Measurements from ENCODE around the gene LPAR3.

The LPAR3 gene

GRCh38 chr1:84930831-84931230 is 37.8 kb upstream of the LPAR3 start:
- TF ChIP-seq YY1 (IDR thresholded peaks at IDR 0.05; ENCODE audit: insufficient read depth, insufficient read length), result no peak
- no peak for TF ChIP-seq ZNF274 (IDR thresholded peaks at IDR 0.05; ENCODE audit: low read depth, low read length)
- TF ChIP-seq SUZ12 (IDR thresholded peaks at IDR 0.05; ENCODE audit: extremely low read depth, insufficient read depth, insufficient read length), result no peak
- no peak overlapping the region for H3K4me3 ChIP-seq (ENCODE audit: insufficient read length, low read depth)
- no peak overlapping the region for H3K9ac ChIP-seq (ENCODE audit: insufficient read length, low read depth)
- no peaks in the 10 kb centered on the region for H3K4me1 ChIP-seq (ENCODE audit: insufficient read depth, insufficient read length)
- no peaks in the 10 kb centered on the region for H3K27me3 ChIP-seq (ENCODE audit: insufficient read depth, insufficient read length)
- DNase-seq (ENCODE audit: low read depth, low spot score), result no peak
- no peaks in the 10 kb centered on the region for H3K36me3 ChIP-seq (ENCODE audit: insufficient read depth, insufficient read length, low read length)
- H3K9me3 ChIP-seq (ENCODE audit: insufficient read depth, low read length), result no peaks in the 10 kb centered on the region

- TF ChIP-seq SUZ12 (IDR thresholded peaks at IDR 0.05; ENCODE audit: extremely low read depth, insufficient read depth, insufficient read length) (no peak), YY1 (IDR thresholded peaks at IDR 0.05; ENCODE audit: insufficient read depth, insufficient read length) (no peak), ZNF274 (IDR thresholded peaks at IDR 0.05; ENCODE audit: low read depth, low read length) (no peak)
- Histone ChIP-seq H3K4me1 (ENCODE audit: insufficient read depth, insufficient read length) (no peaks in the 10 kb centered on the region), H3K9ac (ENCODE audit: insufficient read length, low read depth) (no peak overlapping the region), H3K36me3 (ENCODE audit: insufficient read depth, insufficient read length, low read length) (no peaks in the 10 kb centered on the region), H3K27me3 (ENCODE audit: insufficient read depth, insufficient read length) (no peaks in the 10 kb centered on the region), H3K9me3 (ENCODE audit: insufficient read depth, low read length) (no peaks in the 10 kb centered on the region), H3K4me3 (ENCODE audit: insufficient read length, low read depth) (no peak overlapping the region)
- no peak for DNase-seq (ENCODE audit: low read depth, low spot score)
Measured at GRCh38 chr1:84930329-84930728, 37.3 kb upstream of the LPAR3 start.

GRCh38 chr1:84929581-84929980 is 36.6 kb upstream of the LPAR3 start:
- H3K36me3 ChIP-seq (ENCODE audit: insufficient read depth, insufficient read length, low read length), result no peaks in the 10 kb centered on the region
- no peaks in the 10 kb centered on the region for H3K27me3 ChIP-seq (ENCODE audit: insufficient read depth, insufficient read length)
- no peaks in the 10 kb centered on the region for H3K4me1 ChIP-seq (ENCODE audit: insufficient read depth, insufficient read length)
- TF ChIP-seq SUZ12 (IDR thresholded peaks at IDR 0.05; ENCODE audit: extremely low read depth, insufficient read depth, insufficient read length), result no peak
- H3K4me3 ChIP-seq (ENCODE audit: insufficient read length, low read depth), result no peak overlapping the region
- no peak overlapping the region for H3K9ac ChIP-seq (ENCODE audit: insufficient read length, low read depth)
- no peaks in the 10 kb centered on the region for H3K9me3 ChIP-seq (ENCODE audit: insufficient read depth, low read length)
- no peak for DNase-seq (ENCODE audit: low read depth, low spot score)

- no peaks in the 10 kb centered on the region for H3K9me3 ChIP-seq (ENCODE audit: insufficient read depth, low read length)
- no peak overlapping the region for H3K4me3 ChIP-seq (ENCODE audit: insufficient read length, low read depth)
- no peak for DNase-seq (ENCODE audit: low read depth, low spot score)
- H3K27me3 ChIP-seq (ENCODE audit: insufficient read depth, insufficient read length), result no peaks in the 10 kb centered on the region
- H3K36me3 ChIP-seq (ENCODE audit: insufficient read depth, insufficient read length, low read length), result no peaks in the 10 kb centered on the region
- no peaks in the 10 kb centered on the region for H3K4me1 ChIP-seq (ENCODE audit: insufficient read depth, insufficient read length)
- TF ChIP-seq YY1 (IDR thresholded peaks at IDR 0.05; ENCODE audit: insufficient read depth, insufficient read length) (no peak), ZNF274 (IDR thresholded peaks at IDR 0.05; ENCODE audit: low read depth, low read length) (no peak)
- no peak overlapping the region for H3K9ac ChIP-seq (ENCODE audit: insufficient read length, low read depth)
Measured at GRCh38 chr1:84928979-84929378, 36.0 kb upstream of the LPAR3 start.

- Histone ChIP-seq H3K4me1 (ENCODE audit: insufficient read depth, insufficient read length) (no peaks in the 10 kb centered on the region), H3K9ac (ENCODE audit: insufficient read length, low read depth) (no peak overlapping the region), H3K4me3 (ENCODE audit: insufficient read length, low read depth) (no peak overlapping the region), H3K27me3 (ENCODE audit: insufficient read depth, insufficient read length) (no peaks in the 10 kb centered on the region), H3K9me3 (ENCODE audit: insufficient read depth, low read length) (no peaks in the 10 kb centered on the region), H3K36me3 (ENCODE audit: insufficient read depth, insufficient read length, low read length) (no peaks in the 10 kb centered on the region)
- no peak for DNase-seq (ENCODE audit: low read depth, low spot score)
- no peak for TF ChIP-seq YY1 (IDR thresholded peaks at IDR 0.05; ENCODE audit: insufficient read depth, insufficient read length)
- no peak for TF ChIP-seq SUZ12 (IDR thresholded peaks at IDR 0.05; ENCODE audit: extremely low read depth, insufficient read depth, insufficient read length)
- TF ChIP-seq ZNF274 (IDR thresholded peaks at IDR 0.05; ENCODE audit: low read depth, low read length), result no peak
Measured at GRCh38 chr1:84923317-84923716, 30.3 kb upstream of the LPAR3 start.

GRCh38 chr1:84920159-84920558 is 27.2 kb upstream of the LPAR3 start:
- no peak for TF ChIP-seq SUZ12 (IDR thresholded peaks at IDR 0.05; ENCODE audit: extremely low read depth, insufficient read depth, insufficient read length)
- no peak for TF ChIP-seq ZNF274 (IDR thresholded peaks at IDR 0.05; ENCODE audit: low read depth, low read length)
- no peak for TF ChIP-seq YY1 (IDR thresholded peaks at IDR 0.05; ENCODE audit: insufficient read depth, insufficient read length)
- Histone ChIP-seq H3K36me3 (ENCODE audit: insufficient read depth, insufficient read length, low read length) (no peaks in the 10 kb centered on the region), H3K4me1 (ENCODE audit: insufficient read depth, insufficient read length) (no peaks in the 10 kb centered on the region), H3K9ac (ENCODE audit: insufficient read length, low read depth) (no peak overlapping the region), H3K9me3 (ENCODE audit: insufficient read depth, low read length) (no peaks in the 10 kb centered on the region), H3K27me3 (ENCODE audit: insufficient read depth, insufficient read length) (no peaks in the 10 kb centered on the region), H3K4me3 (ENCODE audit: insufficient read length, low read depth) (no peak overlapping the region)
- no peak for DNase-seq (ENCODE audit: low read depth, low spot score)

- no peak overlapping the region for H3K4me3 ChIP-seq (ENCODE audit: insufficient read length, low read depth)
- no peaks in the 10 kb centered on the region for H3K9me3 ChIP-seq (ENCODE audit: insufficient read depth, low read length)
- H3K4me1 ChIP-seq (ENCODE audit: insufficient read depth, insufficient read length), result no peaks in the 10 kb centered on the region
- no peaks in the 10 kb centered on the region for H3K27me3 ChIP-seq (ENCODE audit: insufficient read depth, insufficient read length)
- no peak for TF ChIP-seq YY1 (IDR thresholded peaks at IDR 0.05; ENCODE audit: insufficient read depth, insufficient read length)
- no peak for TF ChIP-seq ZNF274 (IDR thresholded peaks at IDR 0.05; ENCODE audit: low read depth, low read length)
- no peak for TF ChIP-seq SUZ12 (IDR thresholded peaks at IDR 0.05; ENCODE audit: extremely low read depth, insufficient read depth, insufficient read length)
- no peak overlapping the region for H3K9ac ChIP-seq (ENCODE audit: insufficient read length, low read depth)
- H3K36me3 ChIP-seq (ENCODE audit: insufficient read depth, insufficient read length, low read length), result no peaks in the 10 kb centered on the region
- no peak for DNase-seq (ENCODE audit: low read depth, low spot score)
Measured at GRCh38 chr1:84919461-84919970, 26.5 kb upstream of the LPAR3 start.

All from NT2/D1 (cell line).